PC-3 (cell line): Measurements from ENCODE around the gene WDR53.

Experiments used
- EZH2phosphoT487 ChIP-seq: fragments of 300-600 bp; sonication (generic); IDR thresholded peaks from 2 replicates; pipeline ENCODE4 v1.6.1; 2018; ENCODE audit warnings: mild to moderate bottlenecking, antibody characterized with exemption, low read length, borderline replicate concordance
- TF ChIP-seq, protein P1 (sequence below): fragments of 300-600 bp; sonication (generic); conservative IDR thresholded peaks from 2 replicates; pipeline ENCODE4 v1.5.1; 2017; ENCODE audit warnings: antibody characterized with exemption, low read depth, mild to moderate bottlenecking, low read length

DNA sequence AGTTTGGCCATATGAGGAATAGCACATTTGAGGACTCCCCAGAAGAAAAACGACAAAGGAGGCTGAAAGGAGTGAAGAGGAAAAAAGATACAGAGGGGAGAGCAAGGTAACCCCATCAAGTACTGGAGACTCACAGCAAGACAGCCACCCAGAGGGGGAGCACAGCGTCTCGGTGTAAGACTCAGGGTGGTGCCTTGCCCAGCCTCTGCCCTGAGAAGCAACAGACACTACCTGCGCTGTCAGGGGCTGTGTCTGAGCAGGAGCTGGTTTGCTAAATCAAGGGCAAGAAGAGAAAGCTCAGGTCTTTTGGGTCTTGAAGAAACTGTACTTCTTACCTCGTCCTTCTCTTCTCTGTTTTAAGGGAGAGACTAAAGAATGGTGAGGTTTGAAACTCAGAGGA, 28.0 kb upstream of the WDR53 start:
- TF ChIP-seq, protein P1, sequence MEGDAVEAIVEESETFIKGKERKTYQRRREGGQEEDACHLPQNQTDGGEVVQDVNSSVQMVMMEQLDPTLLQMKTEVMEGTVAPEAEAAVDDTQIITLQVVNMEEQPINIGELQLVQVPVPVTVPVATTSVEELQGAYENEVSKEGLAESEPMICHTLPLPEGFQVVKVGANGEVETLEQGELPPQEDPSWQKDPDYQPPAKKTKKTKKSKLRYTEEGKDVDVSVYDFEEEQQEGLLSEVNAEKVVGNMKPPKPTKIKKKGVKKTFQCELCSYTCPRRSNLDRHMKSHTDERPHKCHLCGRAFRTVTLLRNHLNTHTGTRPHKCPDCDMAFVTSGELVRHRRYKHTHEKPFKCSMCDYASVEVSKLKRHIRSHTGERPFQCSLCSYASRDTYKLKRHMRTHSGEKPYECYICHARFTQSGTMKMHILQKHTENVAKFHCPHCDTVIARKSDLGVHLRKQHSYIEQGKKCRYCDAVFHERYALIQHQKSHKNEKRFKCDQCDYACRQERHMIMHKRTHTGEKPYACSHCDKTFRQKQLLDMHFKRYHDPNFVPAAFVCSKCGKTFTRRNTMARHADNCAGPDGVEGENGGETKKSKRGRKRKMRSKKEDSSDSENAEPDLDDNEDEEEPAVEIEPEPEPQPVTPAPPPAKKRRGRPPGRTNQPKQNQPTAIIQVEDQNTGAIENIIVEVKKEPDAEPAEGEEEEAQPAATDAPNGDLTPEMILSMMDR, result no peak
- TF ChIP-seq EZH2phosphoT487, result no peak
